A549 treated with CpdA at 1 μM for 4 hours (cell line): ENCODE data around the gene RDH14. TPM values are rescaled to one million over a fixed set of nuclear protein-coding genes. Genes with fewer than 3 reads are reported as not detected.

ENCODE experiments used
- total RNA-seq: library from RNA; stranded (reverse); fragments of 200-300 nt; extraction: Qiagen RNA extraction; gene quantifications from 5 replicates; pipeline ENCODE4 v1.2.3, GENCODE V29; 2022; ENCODE audit warnings: low read depth

RDH14 gene, protein sequence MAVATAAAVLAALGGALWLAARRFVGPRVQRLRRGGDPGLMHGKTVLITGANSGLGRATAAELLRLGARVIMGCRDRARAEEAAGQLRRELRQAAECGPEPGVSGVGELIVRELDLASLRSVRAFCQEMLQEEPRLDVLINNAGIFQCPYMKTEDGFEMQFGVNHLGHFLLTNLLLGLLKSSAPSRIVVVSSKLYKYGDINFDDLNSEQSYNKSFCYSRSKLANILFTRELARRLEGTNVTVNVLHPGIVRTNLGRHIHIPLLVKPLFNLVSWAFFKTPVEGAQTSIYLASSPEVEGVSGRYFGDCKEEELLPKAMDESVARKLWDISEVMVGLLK
- 38.0 to 42.0 TPM (median 39.6 TPM) in 5 replicates for total RNA-seq

DNA sequence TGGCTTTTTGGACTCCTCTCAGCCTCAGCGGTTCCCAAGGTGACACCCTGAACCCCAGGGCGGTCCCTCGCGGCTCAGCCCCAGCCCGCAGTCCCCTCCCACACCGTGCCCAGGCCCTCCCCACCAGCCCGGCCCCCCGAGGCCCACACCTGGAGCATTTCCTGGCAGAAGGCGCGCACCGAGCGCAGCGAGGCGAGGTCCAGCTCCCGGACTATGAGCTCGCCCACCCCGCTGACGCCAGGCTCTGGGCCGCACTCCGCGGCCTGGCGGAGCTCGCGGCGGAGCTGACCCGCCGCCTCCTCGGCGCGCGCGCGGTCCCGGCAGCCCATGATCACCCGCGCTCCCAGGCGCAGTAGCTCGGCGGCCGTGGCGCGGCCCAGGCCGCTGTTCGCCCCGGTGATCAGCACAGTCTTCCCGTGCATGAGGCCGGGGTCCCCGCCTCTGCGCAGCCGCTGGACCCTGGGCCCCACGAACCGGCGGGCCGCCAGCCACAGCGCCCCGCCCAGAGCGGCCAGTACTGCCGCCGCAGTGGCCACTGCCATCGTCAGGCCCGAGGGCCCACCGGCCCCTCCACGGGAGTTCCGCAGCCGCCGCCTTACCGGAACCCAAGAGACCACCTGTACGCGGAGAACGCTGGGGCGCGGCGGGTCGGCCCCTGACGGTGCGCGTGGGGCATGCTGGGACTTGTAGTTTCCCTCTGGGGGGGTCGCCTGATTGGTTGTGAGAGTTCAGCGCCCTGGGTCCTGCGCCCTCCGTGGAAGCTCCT is at the start of gene RDH14:
Gene RDH14 (minus strand): TSS at position 623 of the 766 bp plus-strand sequence. CDS start 81 bp downstream, at position 542.

DNA sequence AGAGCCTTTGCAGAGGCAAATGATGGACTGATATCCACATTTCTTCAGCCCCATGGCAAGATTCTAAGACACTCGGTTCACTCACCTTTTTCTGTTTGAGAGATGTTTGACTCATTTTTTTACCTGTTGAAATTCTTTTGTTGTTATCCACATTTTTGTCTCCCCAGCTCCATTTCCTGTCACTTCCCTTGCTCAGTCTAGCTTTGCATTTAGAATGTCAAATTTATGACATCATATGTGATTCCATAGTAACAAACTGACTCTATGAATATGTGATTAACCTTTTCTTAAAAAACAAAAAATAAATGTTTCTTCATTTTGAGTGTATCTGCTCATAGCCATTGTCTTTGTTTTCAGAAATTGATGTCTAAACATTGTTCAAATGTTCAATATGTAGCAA is 28.9 kb upstream of the RDH14 start, which contains the start of gene NT5C1B:
Gene NT5C1B (minus strand): TSS at position 216 of the 400 bp plus-strand sequence. CDS start 101 bp downstream, at position 115.

Other genes with a start within 250 kb of the RDH14 start
- not detected in 5 replicates for gene NT5C1B, start 28.9 kb upstream of the RDH14 start, total RNA-seq